WI38 (cell line): ENCODE results near the gene IFNA7.
A peak's percentile ranks its signal among the peaks of the same experiment; 100 is the strongest.
"Not testable (repeated sequence)": the region's sequence is repeated elsewhere in the genome, so short reads cannot be mapped to it uniquely, and the experiment has no call there.

Experiments
- H3K4me3 ChIP-seq: 2 replicates; pipeline ENCODE4 v1.5.1; 2011; ENCODE audit warnings: low read depth, mild to moderate bottlenecking, control low read depth, low read length
- TF ChIP-seq, protein P1 (sequence below): IDR thresholded peaks from 2 replicates; pipeline ENCODE4 v1.5.1; 2012; ENCODE audit warnings: low read depth, mild to moderate bottlenecking, control low read depth, low read length

The IFNA7 gene

DNA sequence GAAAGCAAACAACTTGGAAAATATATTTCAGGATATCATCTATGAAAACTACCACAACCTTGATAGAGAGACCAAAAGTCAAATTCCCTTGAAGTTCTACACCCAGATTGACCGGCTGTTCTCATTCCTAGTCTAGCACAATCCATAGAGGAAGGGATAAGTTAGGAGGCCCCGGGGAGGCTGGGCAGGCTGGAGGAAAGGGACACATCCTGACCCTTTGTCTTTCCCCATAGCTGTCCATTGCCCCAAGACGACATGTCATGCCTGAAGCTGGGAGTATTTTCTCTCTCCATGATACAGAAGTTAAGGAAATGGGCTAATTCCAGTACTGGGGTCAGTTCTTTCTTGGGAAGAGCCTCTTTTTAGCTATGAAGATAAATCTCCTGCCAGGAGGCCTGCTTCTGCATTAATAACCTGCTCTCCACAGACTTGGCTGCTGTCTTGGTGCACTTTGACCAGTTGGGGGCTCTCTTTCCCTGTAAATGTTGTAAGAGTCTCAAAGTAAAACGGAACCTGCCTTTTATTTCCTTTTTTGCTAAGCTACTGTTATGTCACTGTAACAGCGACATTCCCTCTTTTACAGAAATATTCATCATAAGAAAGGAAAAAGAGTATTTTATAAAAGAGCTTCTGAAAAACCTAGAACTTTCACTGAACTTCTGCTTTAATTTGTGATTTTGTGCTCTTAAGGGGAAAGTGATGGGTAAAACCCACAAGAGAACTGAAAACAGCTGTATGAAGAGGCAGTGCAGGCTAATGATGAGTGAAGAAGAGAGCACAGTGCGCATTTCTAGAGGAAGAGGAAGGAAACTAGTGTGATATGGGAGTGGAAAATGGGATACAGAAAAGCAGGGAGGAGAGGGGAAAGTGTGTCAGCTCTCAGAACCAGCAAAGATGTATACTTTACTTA is 6.9 kb downstream of the IFNA7 start:
- H3K4me3 ChIP-seq, result not testable (repeated sequence)
- TF ChIP-seq, protein P1, sequence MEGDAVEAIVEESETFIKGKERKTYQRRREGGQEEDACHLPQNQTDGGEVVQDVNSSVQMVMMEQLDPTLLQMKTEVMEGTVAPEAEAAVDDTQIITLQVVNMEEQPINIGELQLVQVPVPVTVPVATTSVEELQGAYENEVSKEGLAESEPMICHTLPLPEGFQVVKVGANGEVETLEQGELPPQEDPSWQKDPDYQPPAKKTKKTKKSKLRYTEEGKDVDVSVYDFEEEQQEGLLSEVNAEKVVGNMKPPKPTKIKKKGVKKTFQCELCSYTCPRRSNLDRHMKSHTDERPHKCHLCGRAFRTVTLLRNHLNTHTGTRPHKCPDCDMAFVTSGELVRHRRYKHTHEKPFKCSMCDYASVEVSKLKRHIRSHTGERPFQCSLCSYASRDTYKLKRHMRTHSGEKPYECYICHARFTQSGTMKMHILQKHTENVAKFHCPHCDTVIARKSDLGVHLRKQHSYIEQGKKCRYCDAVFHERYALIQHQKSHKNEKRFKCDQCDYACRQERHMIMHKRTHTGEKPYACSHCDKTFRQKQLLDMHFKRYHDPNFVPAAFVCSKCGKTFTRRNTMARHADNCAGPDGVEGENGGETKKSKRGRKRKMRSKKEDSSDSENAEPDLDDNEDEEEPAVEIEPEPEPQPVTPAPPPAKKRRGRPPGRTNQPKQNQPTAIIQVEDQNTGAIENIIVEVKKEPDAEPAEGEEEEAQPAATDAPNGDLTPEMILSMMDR, result peak; percentile 44

DNA sequence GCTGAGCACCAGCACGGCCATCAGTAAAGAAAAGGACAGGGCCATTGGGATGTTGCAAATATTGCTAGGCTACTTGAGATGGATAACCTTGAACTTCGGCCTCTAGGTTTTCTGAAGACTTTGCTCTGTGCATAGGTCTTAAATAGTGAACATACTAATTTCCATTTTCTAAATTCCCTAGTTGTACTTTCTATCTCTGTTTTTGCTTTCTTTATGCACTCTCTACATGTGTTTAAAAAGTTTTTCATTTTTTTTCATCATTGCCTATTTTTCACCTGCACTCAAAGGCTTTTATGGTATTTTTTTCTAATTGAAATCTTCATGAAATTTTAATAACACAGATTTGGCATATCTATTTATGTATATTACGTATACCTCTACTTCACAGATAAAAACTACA is 14.5 kb downstream of the IFNA7 start, which contains the start of gene IFNA4:
Gene IFNA4 (minus strand): TSS at position 101 of the 400 bp plus-strand sequence. CDS start 56 bp downstream, at position 45.
- H3K4me3 ChIP-seq, result not testable (repeated sequence)

DNA sequence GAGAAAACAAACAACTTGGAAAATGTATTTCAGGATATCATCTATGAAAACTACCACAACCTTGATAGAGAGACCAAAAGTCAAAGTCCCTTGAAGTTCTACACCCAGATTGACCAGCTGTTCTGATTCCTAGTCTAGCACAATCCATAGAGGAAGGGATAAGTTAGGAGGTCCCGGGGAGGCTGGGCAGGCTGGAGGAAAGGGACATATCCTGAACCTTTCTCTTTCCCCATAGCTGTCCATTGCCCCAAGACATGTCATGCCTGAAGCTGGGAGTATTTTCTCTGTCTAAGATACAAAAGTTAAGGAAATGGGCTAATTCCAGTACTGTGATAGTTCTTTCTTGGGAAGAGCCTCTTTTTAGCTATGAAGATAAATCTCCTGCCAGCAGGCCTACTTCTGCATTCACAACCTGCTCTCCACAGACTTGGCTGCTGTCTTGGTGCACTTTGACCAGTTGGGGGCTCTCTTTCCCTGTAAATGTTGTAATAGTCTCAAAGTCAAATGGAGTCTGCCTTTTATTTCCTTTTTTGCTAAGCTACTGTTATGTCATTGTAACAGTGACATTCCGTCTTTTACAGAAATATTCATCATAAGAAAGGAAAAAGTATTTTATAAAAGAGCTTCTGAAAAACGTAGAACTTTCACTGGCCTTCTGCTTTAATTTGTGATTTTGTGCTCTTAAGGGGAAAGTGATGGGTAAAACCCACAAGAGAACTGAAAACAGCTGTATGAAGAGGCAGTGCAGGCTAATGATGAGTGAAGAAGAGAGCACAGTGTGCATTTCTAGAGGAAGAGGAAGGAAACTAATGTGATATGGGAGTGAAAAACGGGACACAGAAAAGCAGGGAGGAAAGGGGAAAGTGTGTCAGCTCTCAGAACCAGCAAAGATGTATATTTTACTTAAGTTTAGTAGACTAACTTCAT is 18.9 kb downstream of the IFNA7 start:
- TF ChIP-seq, protein P1, result peak; percentile 50
- H3K4me3 ChIP-seq, result not testable (repeated sequence)

DNA sequence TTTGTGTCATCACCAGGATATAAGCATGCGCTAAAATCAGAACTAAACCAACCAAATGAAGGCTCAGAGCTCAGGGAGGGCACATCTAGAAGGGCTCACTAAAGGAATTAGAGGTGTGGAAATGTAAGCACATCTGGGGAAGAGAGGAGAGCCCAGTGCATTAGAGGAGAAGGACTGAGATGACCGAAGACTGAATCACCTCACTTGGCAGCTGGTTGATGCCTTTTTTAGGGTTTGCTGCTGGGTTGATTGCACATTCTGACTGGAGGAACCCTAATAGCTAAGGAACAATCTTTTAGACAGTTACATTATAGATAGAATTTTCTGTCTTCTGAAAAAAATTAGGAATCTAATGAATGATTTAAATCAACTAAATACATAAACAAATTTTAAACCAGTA is 27.3 kb downstream of the IFNA7 start:
- H3K4me3 ChIP-seq, result no peak overlapping the region
- TF ChIP-seq, protein P1, result no peak

DNA sequence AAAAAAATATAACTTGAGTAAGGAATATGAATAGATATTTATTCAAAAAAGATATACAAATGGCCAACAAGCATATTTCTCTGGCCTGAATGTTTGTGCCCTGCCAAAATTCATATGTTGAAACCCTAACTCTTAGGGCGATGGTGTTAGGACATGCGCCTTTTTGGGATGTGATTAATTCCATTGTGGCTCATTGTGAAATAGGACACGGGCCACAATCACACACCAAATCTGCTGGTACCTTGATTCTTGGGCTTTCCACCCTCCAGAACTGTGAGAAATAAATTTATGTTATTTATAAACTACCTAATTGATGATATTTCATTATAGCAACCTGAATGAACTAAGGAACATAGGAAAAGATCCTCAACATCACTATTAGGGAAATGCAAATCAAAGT is 29.8 kb downstream of the IFNA7 start:
- H3K4me3 ChIP-seq, result no peak overlapping the region
- TF ChIP-seq, protein P1, result no peak

DNA sequence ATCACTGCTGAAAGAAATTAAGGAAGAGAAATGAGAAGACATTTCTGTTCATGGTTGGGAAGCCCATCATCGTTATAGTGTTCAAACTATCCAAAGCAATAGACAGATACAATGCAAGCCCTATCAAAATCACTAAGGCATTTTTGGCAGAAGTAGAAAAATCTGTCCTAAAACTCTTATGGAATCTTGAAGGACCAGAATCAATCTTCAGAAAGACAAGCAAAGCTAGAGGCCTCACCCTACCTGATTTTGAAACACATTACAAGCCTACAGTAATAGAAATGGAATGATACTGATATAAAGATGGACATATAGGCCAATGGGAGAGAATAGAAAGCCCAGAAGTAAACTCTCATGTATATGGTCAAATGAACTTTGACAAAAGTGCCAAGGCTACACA is 30.7 kb downstream of the IFNA7 start:
- TF ChIP-seq, protein P1, result no peak
- no peak overlapping the region for H3K4me3 ChIP-seq

DNA sequence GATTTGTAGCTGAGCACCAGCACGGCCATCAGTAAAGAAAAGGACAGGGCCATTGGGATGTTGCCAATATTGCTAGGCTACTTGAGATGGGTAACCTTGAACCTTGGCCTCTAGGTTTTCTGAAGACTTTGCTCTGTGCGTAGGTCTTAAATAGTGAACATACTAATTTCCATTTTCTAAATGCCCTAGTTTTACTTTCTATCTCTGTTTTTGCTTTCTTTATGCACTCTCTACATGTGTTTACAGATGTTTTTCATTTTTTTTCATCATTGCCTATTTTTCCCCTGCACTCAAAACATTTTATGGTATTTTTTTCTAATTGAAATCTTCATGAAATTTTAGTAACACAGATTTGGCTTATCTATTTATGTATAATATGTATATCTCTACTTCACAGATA is 35.4 kb downstream of the IFNA7 start, which contains the start of gene IFNA21:
Gene IFNA21 (minus strand): TSS at position 101 of the 400 bp plus-strand sequence. CDS start 48 bp downstream, at position 53.
- H3K4me3 ChIP-seq, result not testable (repeated sequence)

DNA sequence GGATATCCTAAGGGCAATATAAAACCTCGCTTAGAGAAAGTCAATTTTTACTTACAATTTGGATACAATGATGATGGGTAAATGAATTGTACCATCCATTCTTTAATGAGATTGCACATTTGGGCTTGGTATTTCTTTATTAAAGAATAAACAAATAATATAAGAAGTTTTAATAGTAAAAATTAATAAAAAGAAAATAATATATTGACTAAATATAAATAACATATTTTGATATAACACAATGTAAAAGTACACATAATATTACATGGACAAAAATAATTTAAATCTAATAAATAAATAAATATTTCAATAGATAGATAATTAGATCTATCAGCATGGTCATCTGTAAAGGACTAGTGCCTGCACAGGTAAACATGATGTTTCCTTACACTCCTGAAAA is 36.5 kb downstream of the IFNA7 start:
- no peak overlapping the region for H3K4me3 ChIP-seq
- TF ChIP-seq, protein P1, result no peak
